Fibroblast of pulmonary artery (primary cell): Measurements from ENCODE around the gene RPH3AL.

ENCODE experiments used
- DNase-seq: peaks from one replicate; pipeline ENCODE4 v3.0.0-alpha.2; 2010; ENCODE audit warnings: low read depth
- H3K4me3 ChIP-seq: replicated peaks from 2 replicates; pipeline ENCODE4 v1.5.1; 2011; ENCODE audit warnings: low read depth, mild to moderate bottlenecking, control low read depth, low read length, moderate library complexity
- CTCF ChIP-seq: IDR thresholded peaks from 2 replicates; pipeline ENCODE4 v1.5.1; 2011; ENCODE audit warnings: mild to moderate bottlenecking, control low read depth, low read length, inconsistent platforms; ENCODE audit errors: missing control alignments

RPH3AL gene

GRCh38 chr17:337866-338265 is 14.7 kb downstream of the RPH3AL start:
- H3K4me3 ChIP-seq, result no peak overlapping the region
- no peak for DNase-seq
- no peak for TF ChIP-seq CTCF

GRCh38 chr17:337453-337852 is 15.2 kb downstream of the RPH3AL start:
- H3K4me3 ChIP-seq, result no peak overlapping the region
- no peak for TF ChIP-seq CTCF
- DNase-seq, result no peak

GRCh38 chr17:337022-337420 is 15.6 kb downstream of the RPH3AL start:
- no peak overlapping the region for H3K4me3 ChIP-seq
- TF ChIP-seq CTCF, result no peak
- DNase-seq, result no peak

GRCh38 chr17:336110-337021 is 16.2 kb downstream of the RPH3AL start:
- DNase-seq, result no peak
- no peak overlapping the region for H3K4me3 ChIP-seq
- TF ChIP-seq CTCF, result no peak

- no peak for DNase-seq
- no peak overlapping the region for H3K4me3 ChIP-seq
- TF ChIP-seq CTCF, result no peak
These were observed 16.9 kb downstream of the RPH3AL start for GRCh38 chr17:335691-336090.

- TF ChIP-seq CTCF, result no peak
- H3K4me3 ChIP-seq, result no peak overlapping the region
- DNase-seq, result no peak
These were observed 17.6 kb downstream of the RPH3AL start for GRCh38 chr17:334974-335481.
